HEK293 (cell line): ENCODE results near the gene LCE2A.

ENCODE experiments used
- CTCF ChIA-PET: fragments of 350-600 bp; formaldehyde crosslinking; extraction: SDS; loops from one replicate; lab custom pipeline; 2021; ENCODE audit warnings: antibody characterized with exemption; lab: Yijun Ruan, JAX
- POLR2A ChIA-PET: fragments of 300-600 bp; formaldehyde crosslinking; extraction: SDS; loops from one replicate; lab custom pipeline; 2020; ENCODE audit warnings: antibody characterized with exemption, inconsistent platforms; lab: Yijun Ruan, JAX
- H3K27ac ChIP-seq: fragments of 200-500 bp; sonication (Bioruptor generic); 2 replicates; pipeline ENCODE4 v1.5.1; 2014; ENCODE audit warnings: low read depth, low read length, control low read depth, inconsistent platforms; ENCODE audit errors: extremely low read depth
- H3K36me3 ChIP-seq, 2 experiments: fragments of 200-500 bp in 1 of 2; sonication (Bioruptor generic) in 1 of 2; 1 replicate in 1 of 2; 2 replicates in 1 of 2; pipeline ENCODE4 v1.5.1; 2014 to 2017; ENCODE audit warnings: inconsistent platforms in 2 of 2, low read length in 2 of 2; ENCODE audit not compliant: control insufficient read depth in 2 of 2, insufficient read depth in 1 of 2
- H3K4me1 ChIP-seq: fragments of 200-500 bp; sonication (Bioruptor generic); 2 replicates; pipeline ENCODE4 v1.5.1; 2014; ENCODE audit warnings: mild to moderate bottlenecking, low read length, inconsistent platforms; ENCODE audit not compliant: control insufficient read depth, insufficient read depth
- H3K4me3 ChIP-seq: 2 replicates; pipeline ENCODE4 v1.5.1; 2011; ENCODE audit warnings: low read depth, mild to moderate bottlenecking, control low read depth, low read length, moderate library complexity
- H3K9me3 ChIP-seq: fragments of 200-500 bp; sonication (Bioruptor generic); 2 replicates; pipeline ENCODE4 v1.5.1; 2014; ENCODE audit warnings: low read depth, low read length, inconsistent platforms; ENCODE audit not compliant: control insufficient read depth, insufficient read depth
- BCL11B ChIP-seq: fragments of 450-650 bp; formaldehyde crosslinking; IDR thresholded peaks from 2 replicates; pipeline ENCODE4 v1.5.1; 2016; ENCODE audit warnings: low read depth, missing biosample characterization, missing genetic modification characterization
- KLF1 ChIP-seq: fragments of 450-650 bp; formaldehyde crosslinking; IDR thresholded peaks from 2 replicates; pipeline ENCODE4 v1.5.1; 2016; ENCODE audit warnings: missing biosample characterization, missing genetic modification characterization
- PRDM4 ChIP-seq: fragments of 450-650 bp; formaldehyde crosslinking; IDR thresholded peaks from 2 replicates; pipeline ENCODE4 v1.5.1; 2017; ENCODE audit warnings: missing biosample characterization, missing genetic modification characterization
- RBAK ChIP-seq: fragments of 450-650 bp; formaldehyde crosslinking; IDR thresholded peaks from 2 replicates; pipeline ENCODE4 v1.5.1; 2016; ENCODE audit warnings: missing biosample characterization, missing genetic modification characterization
- ZFHX2 ChIP-seq: fragments of 450-650 bp; formaldehyde crosslinking; conservative IDR thresholded peaks from 2 replicates; pipeline ENCODE4 v1.5.1; 2016; ENCODE audit warnings: missing biosample characterization, missing genetic modification characterization
- ZNF114 ChIP-seq: fragments of 450-650 bp; formaldehyde crosslinking; IDR thresholded peaks from 2 replicates; pipeline ENCODE4 v1.5.0; 2017; ENCODE audit warnings: missing biosample characterization, missing genetic modification characterization
- ZNF174 ChIP-seq: fragments of 450-650 bp; formaldehyde crosslinking; IDR thresholded peaks from 2 replicates; pipeline ENCODE4 v1.5.0; 2017; ENCODE audit warnings: missing biosample characterization, mild to moderate bottlenecking, missing genetic modification characterization
- ZNF335 ChIP-seq: fragments of 450-650 bp; formaldehyde crosslinking; conservative IDR thresholded peaks from 2 replicates; pipeline ENCODE4 v1.5.1; 2016; ENCODE audit warnings: missing biosample characterization, missing genetic modification characterization
- ZNF449 ChIP-seq: fragments of 450-650 bp; formaldehyde crosslinking; IDR thresholded peaks from 2 replicates; pipeline ENCODE4 v1.5.1; 2017; ENCODE audit warnings: missing biosample characterization, mild to moderate bottlenecking, missing genetic modification characterization, moderate library complexity
- ZNF488 ChIP-seq: fragments of 450-650 bp; formaldehyde crosslinking; IDR thresholded peaks from 2 replicates; pipeline ENCODE4 v1.5.1; 2016; ENCODE audit warnings: missing biosample characterization, missing genetic modification characterization
- ZNF521 ChIP-seq: fragments of 450-650 bp; formaldehyde crosslinking; IDR thresholded peaks from 2 replicates; pipeline ENCODE4 v1.5.1; 2017; ENCODE audit warnings: missing biosample characterization, mild to moderate bottlenecking, missing genetic modification characterization
- ZNF558 ChIP-seq: fragments of 450-650 bp; formaldehyde crosslinking; IDR thresholded peaks from 2 replicates; pipeline ENCODE4 v1.5.1; 2016; ENCODE audit warnings: missing biosample characterization, missing genetic modification characterization
- ZNF600 ChIP-seq: fragments of 450-650 bp; formaldehyde crosslinking; IDR thresholded peaks from 2 replicates; pipeline ENCODE4 v1.5.1; 2016; ENCODE audit warnings: missing biosample characterization, missing genetic modification characterization
- ZNF645 ChIP-seq: fragments of 450-650 bp; formaldehyde crosslinking; IDR thresholded peaks from 2 replicates; pipeline ENCODE4; 2016; ENCODE audit warnings: missing biosample characterization, missing genetic modification characterization
- ZNF707 ChIP-seq: fragments of 450-650 bp; formaldehyde crosslinking; IDR thresholded peaks from 2 replicates; pipeline ENCODE4 v1.5.1; 2016; ENCODE audit warnings: missing biosample characterization, missing genetic modification characterization
- ZNF785 ChIP-seq: fragments of 450-650 bp; formaldehyde crosslinking; IDR thresholded peaks from 2 replicates; pipeline ENCODE4 v1.5.1; 2016; ENCODE audit warnings: missing biosample characterization, missing genetic modification characterization
- ZSCAN16 ChIP-seq: fragments of 450-650 bp; formaldehyde crosslinking; IDR thresholded peaks from 2 replicates; pipeline ENCODE4 v1.5.1; 2016; ENCODE audit warnings: missing biosample characterization, missing genetic modification characterization
- TF ChIP-seq, protein P1 (sequence below): fragments of 450-650 bp; formaldehyde crosslinking; IDR thresholded peaks from 2 replicates; pipeline ENCODE4 v1.5.1; 2016; ENCODE audit warnings: missing biosample characterization, missing genetic modification characterization
- TF ChIP-seq, protein P2 (sequence below): fragments of 450-650 bp; formaldehyde crosslinking; IDR thresholded peaks from 2 replicates; pipeline ENCODE4 v1.5.1; 2016; ENCODE audit warnings: missing biosample characterization, missing genetic modification characterization
- TF ChIP-seq, protein P3 (sequence below): fragments of 450-650 bp; formaldehyde crosslinking; IDR thresholded peaks from 2 replicates; pipeline ENCODE4 v1.5.1; 2016; ENCODE audit warnings: missing biosample characterization, missing genetic modification characterization

Gene LCE2A

GRCh38 chr1:152725261-152725660, 27.1 kb downstream of the LCE2A start:
- H3K36me3 ChIP-seq, result no peaks in the 10 kb centered on the region
- TF ChIP-seq, protein P1, sequence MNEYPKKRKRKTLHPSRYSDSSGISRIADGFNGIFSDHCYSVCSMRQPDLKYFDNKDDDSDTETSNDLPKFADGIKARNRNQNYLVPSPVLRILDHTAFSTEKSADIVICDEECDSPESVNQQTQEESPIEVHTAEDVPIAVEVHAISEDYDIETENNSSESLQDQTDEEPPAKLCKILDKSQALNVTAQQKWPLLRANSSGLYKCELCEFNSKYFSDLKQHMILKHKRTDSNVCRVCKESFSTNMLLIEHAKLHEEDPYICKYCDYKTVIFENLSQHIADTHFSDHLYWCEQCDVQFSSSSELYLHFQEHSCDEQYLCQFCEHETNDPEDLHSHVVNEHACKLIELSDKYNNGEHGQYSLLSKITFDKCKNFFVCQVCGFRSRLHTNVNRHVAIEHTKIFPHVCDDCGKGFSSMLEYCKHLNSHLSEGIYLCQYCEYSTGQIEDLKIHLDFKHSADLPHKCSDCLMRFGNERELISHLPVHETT (tag by site-specific recombination), result no peak
- TF ChIP-seq, protein P2, sequence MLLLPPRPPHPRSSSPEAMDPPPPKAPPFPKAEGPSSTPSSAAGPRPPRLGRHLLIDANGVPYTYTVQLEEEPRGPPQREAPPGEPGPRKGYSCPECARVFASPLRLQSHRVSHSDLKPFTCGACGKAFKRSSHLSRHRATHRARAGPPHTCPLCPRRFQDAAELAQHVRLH (tag by site-specific recombination), result no peak
- TF ChIP-seq KLF1 (no peak), ZNF600 (tag by site-specific recombination) (no peak), ZSCAN16 (tag by site-specific recombination) (no peak), ZNF335 (tag by site-specific recombination) (no peak), ZNF449 (tag by site-specific recombination) (no peak), ZNF114 (tag by site-specific recombination) (no peak), ZNF174 (no peak), RBAK (tag by site-specific recombination) (no peak), ZNF645 (tag by site-specific recombination) (no peak), BCL11B (no peak), ZNF488 (tag by site-specific recombination) (no peak), ZNF707 (tag by site-specific recombination) (no peak), ZNF521 (tag by site-specific recombination) (no peak), ZFHX2 (tag by site-specific recombination) (no peak), PRDM4 (no peak), ZNF558 (no peak), ZNF785 (tag by site-specific recombination) (no peak)
- TF ChIP-seq, protein P3, sequence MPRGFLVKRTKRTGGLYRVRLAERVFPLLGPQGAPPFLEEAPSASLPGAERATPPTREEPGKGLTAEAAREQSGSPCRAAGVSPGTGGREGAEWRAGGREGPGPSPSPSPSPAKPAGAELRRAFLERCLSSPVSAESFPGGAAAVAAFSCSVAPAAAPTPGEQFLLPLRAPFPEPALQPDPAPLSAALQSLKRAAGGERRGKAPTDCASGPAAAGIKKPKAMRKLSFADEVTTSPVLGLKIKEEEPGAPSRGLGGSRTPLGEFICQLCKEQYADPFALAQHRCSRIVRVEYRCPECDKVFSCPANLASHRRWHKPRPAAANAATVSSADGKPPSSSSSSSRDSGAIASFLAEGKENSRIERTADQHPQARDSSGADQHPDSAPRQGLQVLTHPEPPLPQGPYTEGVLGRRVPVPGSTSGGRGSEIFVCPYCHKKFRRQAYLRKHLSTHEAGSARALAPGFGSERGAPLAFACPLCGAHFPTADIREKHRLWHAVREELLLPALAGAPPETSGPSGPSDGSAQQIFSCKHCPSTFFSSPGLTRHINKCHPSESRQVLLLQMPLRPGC (tag by site-specific recombination), result no peak
- no peak overlapping the region for H3K4me3 ChIP-seq
- no peaks in the 10 kb centered on the region for H3K9me3 ChIP-seq
- ChIA-PET POLR2A (no interaction called here), CTCF (interaction anchor here (0.5 kb wide), 1 partner anchor 145 kb away, joined by 3 read pairs; no protein-coding TSS in a partner anchor)
- no peaks in the 10 kb centered on the region for H3K4me1 ChIP-seq
- H3K27ac ChIP-seq, result no peak overlapping the region
